ENCODE results near the gene CHTOP.
"Not testable (repeated sequence)": the region's sequence is repeated elsewhere in the genome, so short reads cannot be mapped to it uniquely, and the experiment has no call there.

Gene CHTOP

GRCh38 chr1:153633754-153634665, at the start of gene CHTOP:
Gene CHTOP (plus strand): TSS chr1:153634066. CDS start chr1:153636589, 2,523 bp downstream.
- peak; percentile 94 for DNase-seq

GRCh38 chr1:153585006-153585405, 48.9 kb upstream of the CHTOP start:
- DNase-seq: no peak

- no peak for DNase-seq
Measured at GRCh38 chr1:153586347-153586746, 47.5 kb upstream of the CHTOP start.

GRCh38 chr1:153587314-153587713, 46.6 kb upstream of the CHTOP start:
- DNase-seq: no peak

- DNase-seq: not testable (repeated sequence)
Measured at GRCh38 chr1:153588033-153588432, 45.8 kb upstream of the CHTOP start.

GRCh38 chr1:153588482-153588881, 45.4 kb upstream of the CHTOP start:
- no peak for DNase-seq

GRCh38 chr1:153592748-153593147, 41.1 kb upstream of the CHTOP start:
- DNase-seq: no peak

- DNase-seq: no peak
Measured at GRCh38 chr1:153597206-153597605, 36.7 kb upstream of the CHTOP start.

GRCh38 chr1:153598309-153599172, 35.3 kb upstream of the CHTOP start:
- no peak for DNase-seq

- no peak for DNase-seq
Measured at GRCh38 chr1:153599847-153600246, 34.0 kb upstream of the CHTOP start.

- no peak for DNase-seq
Measured at GRCh38 chr1:153602749-153603148, 31.1 kb upstream of the CHTOP start.

GRCh38 chr1:153606194-153606593, 27.7 kb upstream of the CHTOP start:
- DNase-seq: no peak

- no peak for DNase-seq
Measured at GRCh38 chr1:153607381-153607780, 26.5 kb upstream of the CHTOP start.

- no peak for DNase-seq
Measured at GRCh38 chr1:153608089-153608682, 25.7 kb upstream of the CHTOP start.

GRCh38 chr1:153608742-153609584, 24.9 kb upstream of the CHTOP start:
- no peak for DNase-seq

- DNase-seq: no peak
Measured at GRCh38 chr1:153609585-153609907, 24.3 kb upstream of the CHTOP start.

GRCh38 chr1:153610334-153610733, 23.5 kb upstream of the CHTOP start:
- no peak for DNase-seq

- no peak for DNase-seq
Measured at GRCh38 chr1:153610811-153611301, 23.0 kb upstream of the CHTOP start.

- no peak for DNase-seq
Measured at GRCh38 chr1:153611356-153611755, 22.5 kb upstream of the CHTOP start.

GRCh38 chr1:153612111-153612754, 21.6 kb upstream of the CHTOP start:
- DNase-seq: no peak

- DNase-seq: no peak
Measured at GRCh38 chr1:153612755-153613331, 21.0 kb upstream of the CHTOP start, which contains the start of gene S100A16. Gene S100A16 (minus strand): TSS chr1:153613137. CDS start chr1:153608151, 4,986 bp downstream.
